K562 (cell line): ENCODE data around the gene CTBS. TPM values are rescaled to one million over a fixed set of nuclear protein-coding genes. Genes with fewer than 3 reads are reported as not detected.
"Not testable (repeated sequence)": the region's sequence is repeated elsewhere in the genome, so short reads cannot be mapped to it uniquely, and the experiment has no call there.

ENCODE experiments used
- ADNP ChIP-seq: fragments of 200-800 bp; sonication (Bioruptor generic); IDR thresholded peaks from 2 replicates; pipeline ENCODE4 v1.6.1; 2016; ENCODE audit warnings: missing genetic modification characterization, missing compliant biosample characterization
- CEBPG ChIP-seq, 3 experiments: fragments of 200-800 bp in 1 of 3; sonication (Bioruptor generic) in 1 of 3; sonication (generic) in 1 of 3; formaldehyde crosslinking in 1 of 3; IDR thresholded peaks in 2 of 3; conservative IDR thresholded peaks in 1 of 3; 2 replicates each; pipeline versions ENCODE4 v1.6.1 to v1.8.0; 2016 to 2022; ENCODE audit warnings: missing compliant biosample characterization in 2 of 3, missing genetic modification characterization in 2 of 3, mild to moderate bottlenecking in 1 of 3, missing genetic modification reagents in 1 of 3
- CXXC5 ChIP-seq: fragments of 250-450 bp; sonication (Bioruptor Pico); IDR thresholded peaks from 2 replicates; pipeline ENCODE4 v1.8.0; 2022; ENCODE audit warnings: inconsistent platforms, mild to moderate bottlenecking, moderate library complexity
- GTF3C2 ChIP-seq: IDR thresholded peaks from 3 replicates; pipeline ENCODE4 v1.6.1; 2011; ENCODE audit warnings: borderline replicate concordance, mild to moderate bottlenecking, moderate library complexity; ENCODE audit not compliant: insufficient read length; ENCODE audit errors: extremely low read depth
- MGA ChIP-seq: fragments of 450-650 bp; IDR thresholded peaks from 2 replicates; pipeline ENCODE4 v1.6.1; 2016; ENCODE audit warnings: mild to moderate bottlenecking, moderate library complexity
- RBFOX2 ChIP-seq: fragments of 200-400 bp; formaldehyde crosslinking; IDR thresholded peaks from 2 replicates; pipeline ENCODE4 v1.6.1; 2017; ENCODE audit warnings: low read depth, mild to moderate bottlenecking, low read length, moderate library complexity
- ZNF592 ChIP-seq: fragments of 450-650 bp; IDR thresholded peaks from 2 replicates; pipeline ENCODE4 v1.6.1; 2017; ENCODE audit warnings: antibody characterized with exemption, mild to moderate bottlenecking
- polyA plus RNA-seq, 8 experiments: library from polyadenylated mRNA; depleted of rRNA in 4 of 8; stranded (reverse) in 5 of 8; unstranded in 3 of 8; fragments of >200 nt; fragmentation: Nextera tagmentation in 2 of 8; fragmentation: Illumina TruSeq in 1 of 8; extraction: Ambion mirVana in 2 of 8; extraction: Trizol in 1 of 8; gene quantifications; 2 replicates each; pipeline versions ENCODE4 v1.2.1 to v1.2.3, GENCODE V29; 2011 to 2014; ENCODE audit warnings: inconsistent platforms in 1 of 8, missing spikeins in 1 of 8
- total RNA-seq, 7 experiments: library from RNA; depleted of rRNA in 6 of 7; stranded (reverse); fragments of >200 nt in 6 of 7; fragmentation: Illumina TruSeq in 2 of 7; extraction: Trizol in 2 of 7; gene quantifications; 2 replicates each; pipeline versions ENCODE4 v1.2.1 to v1.2.3, GENCODE V29; 2011 to 2021; ENCODE audit warnings: low replicate concordance in 1 of 7

The CTBS gene
- total and polyA plus RNA-seq, 9 of the 15 experiments (the other 6 are each of a cell fraction or from before 2014, with no cell fraction given): 3.0 to 19.8 (median 9.9) TPM

GRCh38 chr1:84507887-84508286 is 66.4 kb downstream of the CTBS start (continued):
- 0 out of 2 replicates have a peak, but pooled peaks have one; percentile 49 for TF ChIP-seq ZNF592
- not testable (repeated sequence) for TF ChIP-seq CEBPG (CRISPR knock-in tag; IDR thresholded peaks at IDR 0.05)
- TF ChIP-seq CEBPG (tag; conservative IDR thresholded peaks at IDR 0.05 in 1 of 2, IDR thresholded peaks at IDR 0.05 in 1 of 2): 0 out of 4 replicates have a peak, but pooled peaks of 1 of the 2 experiments have one; percentile 9
- TF ChIP-seq ADNP (tag): peak; percentile 76
- TF ChIP-seq GTF3C2: peak; percentile 39
- peak; percentile 14; the same call in 1 of the 2 replicates for TF ChIP-seq RBFOX2
- peak; percentile 93 for TF ChIP-seq MGA
- TF ChIP-seq CXXC5 (CRISPR knock-in tag): peak; percentile 49
